ENCODE data around the gene PFKL.

DNA sequence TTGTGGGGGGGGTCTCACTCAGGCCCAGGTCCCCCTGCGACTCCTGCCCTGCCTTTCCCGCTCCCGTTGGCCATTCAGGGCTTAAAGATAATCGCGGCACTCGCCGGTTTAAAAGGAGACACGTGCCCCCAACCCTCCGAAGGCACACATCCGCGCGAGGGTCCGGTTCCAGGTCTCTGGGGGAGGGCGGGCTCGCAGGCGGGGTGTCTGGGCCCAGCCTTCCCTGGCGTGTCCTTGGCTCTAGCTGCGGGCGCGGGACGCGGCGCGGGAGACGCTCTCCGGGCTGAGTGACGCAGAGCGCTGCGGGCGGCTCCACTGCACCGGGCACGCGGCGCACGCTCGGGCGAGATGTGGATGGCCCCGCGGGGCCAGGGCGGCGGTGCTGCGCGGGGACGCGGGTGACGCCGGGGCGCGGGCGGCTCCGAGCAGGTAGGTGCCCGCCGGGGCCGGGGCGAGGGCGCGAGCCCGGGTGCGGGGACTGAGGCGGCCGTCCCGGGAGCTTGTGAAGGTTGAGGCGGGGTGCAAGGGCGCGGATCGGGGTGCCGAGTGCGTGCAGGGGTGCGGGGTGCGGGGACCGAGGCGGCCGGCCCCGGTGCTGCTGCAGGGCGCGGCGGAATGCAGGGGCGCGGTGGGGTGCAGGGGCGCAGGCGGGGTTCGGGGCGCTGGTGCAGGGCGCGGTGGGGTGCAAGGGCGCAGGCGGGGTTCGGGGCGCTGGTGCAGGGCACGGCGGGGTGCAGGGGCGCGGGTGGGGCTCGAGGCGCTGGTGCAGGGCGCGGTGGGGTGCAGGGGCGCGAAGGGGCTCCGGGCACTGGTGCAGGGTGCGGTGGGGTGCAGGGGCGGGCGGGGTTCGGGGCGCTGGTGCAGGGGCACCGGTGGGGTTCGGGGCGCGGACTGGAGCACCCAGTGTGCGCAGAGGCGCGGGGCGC lies 50.3 kb downstream of the PFKL start:
- TF ChIP-seq EZH2 (IDR thresholded peaks at IDR 0.05; ENCODE audit: insufficient read depth, poor library complexity, severe bottlenecking) (no peak), EZH2phosphoT487 (IDR thresholded peaks at IDR 0.05; ENCODE audit: insufficient read depth, low read depth) (no peak)
